Trophoblast cell (in vitro differentiated cells and primary cell): ENCODE measurements around the gene SCAMP2.
A peak's percentile ranks its signal among the peaks of the same experiment; 100 is the strongest.

Experiments used
- DNase-seq, 2 donors: peaks; one replicate each; pipeline ENCODE4 v3.0.0-alpha.2; 2016
- H2AFZ ChIP-seq: 2 replicates; pipeline ENCODE4 v1.6.1; 2013; ENCODE audit warnings: low read length, moderate library complexity, mild to moderate bottlenecking; ENCODE audit not compliant: insufficient read depth, poor library complexity
- H2AK5ac ChIP-seq: 2 replicates; pipeline ENCODE4 v1.6.1; 2013; ENCODE audit warnings: mild to moderate bottlenecking, low read length
- H2BK120ac ChIP-seq: 2 replicates; pipeline ENCODE4 v1.6.1; 2013; ENCODE audit warnings: low read length, mild to moderate bottlenecking, moderate library complexity; ENCODE audit not compliant: insufficient read depth, poor library complexity
- H2BK12ac ChIP-seq: 2 replicates; pipeline ENCODE4 v1.6.1; 2013; ENCODE audit warnings: mild to moderate bottlenecking, low read length, moderate library complexity
- H2BK5ac ChIP-seq: 2 replicates; pipeline ENCODE4 v1.6.1; 2013; ENCODE audit warnings: low read length, low read depth, moderate library complexity, mild to moderate bottlenecking; ENCODE audit not compliant: poor library complexity
- H3K14ac ChIP-seq: 2 replicates; pipeline ENCODE4 v1.6.1; 2013; ENCODE audit warnings: mild to moderate bottlenecking, low read length
- H3K18ac ChIP-seq: 2 replicates; pipeline ENCODE4 v1.6.1; 2013; ENCODE audit warnings: mild to moderate bottlenecking, low read length
- H3K23ac ChIP-seq: 2 replicates; pipeline ENCODE4 v1.6.1; 2013; ENCODE audit warnings: low read length
- H3K27ac ChIP-seq: 2 replicates; pipeline ENCODE4 v1.5.1; 2013; ENCODE audit warnings: low read depth, mild to moderate bottlenecking, inconsistent platforms, low read length, moderate library complexity
- H3K27me3 ChIP-seq: 2 replicates; pipeline ENCODE4 v1.6.1; 2013; ENCODE audit warnings: inconsistent platforms, mild to moderate bottlenecking, low read length, moderate library complexity; ENCODE audit not compliant: insufficient read depth
- H3K36me3 ChIP-seq, 2 experiments: 1 replicate in 1 of 2; 2 replicates in 1 of 2; pipeline ENCODE4 v1.6.1; 2013; ENCODE audit warnings: low read length in 2 of 2, mild to moderate bottlenecking in 2 of 2, moderate library complexity in 1 of 2; ENCODE audit not compliant: insufficient read depth in 2 of 2, control insufficient read depth in 1 of 2
- H3K4ac ChIP-seq: 2 replicates; pipeline ENCODE4 v1.6.1; 2013; ENCODE audit warnings: low read depth, mild to moderate bottlenecking, low read length, moderate library complexity
- H3K4me1 ChIP-seq, 2 experiments: 1 replicate in 1 of 2; 2 replicates in 1 of 2; pipeline ENCODE4 v1.6.1; 2013; ENCODE audit warnings: low read length in 2 of 2, mild to moderate bottlenecking in 2 of 2, moderate library complexity in 1 of 2; ENCODE audit not compliant: insufficient read depth in 2 of 2, control insufficient read depth in 1 of 2
- H3K4me2 ChIP-seq: 2 replicates; pipeline ENCODE4 v1.6.1; 2013; ENCODE audit warnings: inconsistent platforms, mild to moderate bottlenecking, low read length, moderate library complexity
- H3K4me3 ChIP-seq: 2 replicates; pipeline ENCODE4 v1.5.1; 2013; ENCODE audit warnings: mild to moderate bottlenecking, low read depth, low read length, inconsistent platforms
- H3K79me1 ChIP-seq: one replicate; pipeline ENCODE4 v1.6.1; 2013; ENCODE audit warnings: low read length
- H3K79me2 ChIP-seq: 2 replicates; pipeline ENCODE4 v1.6.1; 2013; ENCODE audit warnings: low read length, mild to moderate bottlenecking; ENCODE audit not compliant: control insufficient read depth, insufficient read depth, poor library complexity
- H3K9ac ChIP-seq: 2 replicates; pipeline ENCODE4 v1.6.1; 2013; ENCODE audit warnings: mild to moderate bottlenecking, low read length
- H3K9me3 ChIP-seq: 2 replicates; pipeline ENCODE4 v1.6.1; 2013; ENCODE audit warnings: low read depth, mild to moderate bottlenecking, control low read depth, inconsistent platforms, low read length; ENCODE audit not compliant: insufficient read depth
- H4K12ac ChIP-seq: 2 replicates; pipeline ENCODE4 v1.6.1; 2013; ENCODE audit warnings: low read depth, mild to moderate bottlenecking, low read length, moderate library complexity
- H4K8ac ChIP-seq: 2 replicates; pipeline ENCODE4 v1.6.1; 2013; ENCODE audit warnings: low read depth, mild to moderate bottlenecking, low read length, moderate library complexity
- H4K91ac ChIP-seq: one replicate; pipeline ENCODE4 v1.6.1; 2013; ENCODE audit warnings: low read depth, mild to moderate bottlenecking, low read length, moderate library complexity
- WGBS: extraction: QIAGEN DNeasy Blood & Tissue Kit; methylation state at CpG from one replicate; pipeline ENCODE4 v1.1.7; 2013; ENCODE audit warnings: missing lambda C conversion rate; ENCODE audit not compliant: insufficient read length, insufficient coverage; ENCODE audit errors: extremely low coverage; 5-methylcytosine and 5-hydroxymethylcytosine counted together

The SCAMP2 gene

GRCh38 chr15:74901612-74902063, 28.5 kb upstream of the SCAMP2 start:
- H2AFZ ChIP-seq = no peak overlapping the region
- H3K14ac ChIP-seq = no peak overlapping the region
- H3K4me3 ChIP-seq = no peak overlapping the region
- H3K4me2 ChIP-seq = no peak overlapping the region
- no peak overlapping the region for H3K23ac ChIP-seq
- no peaks in the 10 kb centered on the region for H3K27me3 ChIP-seq
- peaks cover 8% of the 10 kb centered on the region for H3K79me1 ChIP-seq
- no peak overlapping the region for H3K27ac ChIP-seq
- no peak overlapping the region for H4K91ac ChIP-seq
- H3K9ac ChIP-seq = no peak overlapping the region
- H4K12ac ChIP-seq = no peak overlapping the region
- H2BK5ac ChIP-seq = no peak overlapping the region
- H2BK120ac ChIP-seq = no peak overlapping the region
- H2AK5ac ChIP-seq = no peak overlapping the region
- H2BK12ac ChIP-seq = peak overlapping the region; percentile 18
- H3K79me2 ChIP-seq = peaks cover 6% of the 10 kb centered on the region
- peaks cover 7 to 8% of the 10 kb centered on the region in 2 experiments for H3K4me1 ChIP-seq
- WGBS = no CpG with 5 or more reads among the region's 5 CpGs
- DNase-seq = peak; percentile 65 to 81
- peak overlapping the region; percentile 61 for H4K8ac ChIP-seq
- H3K4ac ChIP-seq = no peak overlapping the region
- H3K18ac ChIP-seq = no peak overlapping the region
- no peaks in the 10 kb centered on the region for H3K9me3 ChIP-seq
- H3K36me3 ChIP-seq = peaks cover 33 to 55% of the 10 kb centered on the region in 2 experiments

- no peaks in the 10 kb centered on the region for H3K79me2 ChIP-seq
- no peak overlapping the region for H2AK5ac ChIP-seq
- WGBS = no CpG with 5 or more reads among the region's 6 CpGs
- H3K4ac ChIP-seq = no peak overlapping the region
- H3K23ac ChIP-seq = no peak overlapping the region
- no peak overlapping the region for H4K91ac ChIP-seq
- no peak overlapping the region for H2BK12ac ChIP-seq
- no peaks in the 10 kb centered on the region for H3K79me1 ChIP-seq
- no peak overlapping the region for H3K9ac ChIP-seq
- no peak for DNase-seq
- H4K8ac ChIP-seq = no peak overlapping the region
- H3K27me3 ChIP-seq = no peaks in the 10 kb centered on the region
- peak overlapping the region; percentile 0 for H3K4me3 ChIP-seq
- peaks cover 0 to 2% of the 10 kb centered on the region in 2 experiments for H3K4me1 ChIP-seq
- H3K18ac ChIP-seq = no peak overlapping the region
- peaks cover 36 to 53% of the 10 kb centered on the region in 2 experiments for H3K36me3 ChIP-seq
- no peaks in the 10 kb centered on the region for H3K9me3 ChIP-seq
- no peak overlapping the region for H2AFZ ChIP-seq
- no peak overlapping the region for H4K12ac ChIP-seq
- no peak overlapping the region for H3K14ac ChIP-seq
- H2BK120ac ChIP-seq = no peak overlapping the region
- no peak overlapping the region for H3K27ac ChIP-seq
- H2BK5ac ChIP-seq = no peak overlapping the region
- no peak overlapping the region for H3K4me2 ChIP-seq
These were observed 24.1 kb upstream of the SCAMP2 start for GRCh38 chr15:74897300-74897701.

GRCh38 chr15:74896316-74896715, 23.2 kb upstream of the SCAMP2 start:
- Histone ChIP-seq H4K91ac (no peak overlapping the region), H3K23ac (no peak overlapping the region), H2BK5ac (no peak overlapping the region), H3K36me3 (peaks cover 34 to 52% of the 10 kb centered on the region in 2 experiments), H3K18ac (no peak overlapping the region), H3K4me2 (no peak overlapping the region), H3K4me3 (no peak overlapping the region), H3K79me2 (no peaks in the 10 kb centered on the region), H2AK5ac (no peak overlapping the region), H3K79me1 (no peaks in the 10 kb centered on the region), H3K4me1 (peaks cover 0 to 1% of the 10 kb centered on the region in 2 experiments), H3K9ac (no peak overlapping the region), H2BK120ac (no peak overlapping the region), H3K14ac (no peak overlapping the region), H3K27ac (no peak overlapping the region), H3K9me3 (no peaks in the 10 kb centered on the region), H2AFZ (no peak overlapping the region), H4K8ac (no peak overlapping the region), H3K4ac (no peak overlapping the region), H4K12ac (no peak overlapping the region), H2BK12ac (no peak overlapping the region), H3K27me3 (no peaks in the 10 kb centered on the region)
- no CpG with 5 or more reads among the region's 3 CpGs for WGBS
- DNase-seq = no peak

GRCh38 chr15:74895830-74896229, 22.7 kb upstream of the SCAMP2 start:
- Histone ChIP-seq H3K27ac (no peak overlapping the region), H4K8ac (no peak overlapping the region), H3K4ac (no peak overlapping the region), H2BK120ac (no peak overlapping the region), H3K18ac (no peak overlapping the region), H3K4me1 (no peaks in the 10 kb centered on the region), H2AFZ (no peak overlapping the region), H3K27me3 (no peaks in the 10 kb centered on the region), H3K14ac (no peak overlapping the region), H3K9ac (no peak overlapping the region), H3K36me3 (peaks cover 34 to 50% of the 10 kb centered on the region in 2 experiments), H3K79me2 (no peaks in the 10 kb centered on the region), H4K91ac (no peak overlapping the region), H3K4me3 (no peak overlapping the region), H2BK5ac (no peak overlapping the region), H4K12ac (no peak overlapping the region), H3K9me3 (no peaks in the 10 kb centered on the region), H3K23ac (no peak overlapping the region), H3K4me2 (no peak overlapping the region), H2BK12ac (no peak overlapping the region), H3K79me1 (no peaks in the 10 kb centered on the region), H2AK5ac (no peak overlapping the region)
- no peak for DNase-seq
- no CpG with 5 or more reads among the region's 6 CpGs for WGBS
